Type B pancreatic cell (in vitro differentiated cells): Measurements from ENCODE around the gene ARHGAP31. TPM values are rescaled to one million over a fixed set of nuclear protein-coding genes. Genes with fewer than 3 reads are reported as not detected.
"Not testable (repeated sequence)": the region's sequence is repeated elsewhere in the genome, so short reads cannot be mapped to it uniquely, and the experiment has no call there.

Experiments
- DNase-seq: peaks from one replicate; pipeline ENCODE4 v3.0.0; 2021; ENCODE audit warnings: mixed read lengths; ENCODE audit not compliant: unreplicated experiment; ENCODE audit errors: extremely low spot score
- H3K27ac Mint-ChIP-seq: 2 replicates; pipeline ENCODE4 v1.8.0; 2021; ENCODE audit warnings: mild to moderate bottlenecking, mixed read lengths
- H3K27me3 Mint-ChIP-seq: 2 replicates; pipeline ENCODE4 v1.8.0; 2021; ENCODE audit warnings: mixed read lengths
- H3K36me3 Mint-ChIP-seq: 2 replicates; pipeline ENCODE4 v1.8.0; 2021; ENCODE audit warnings: mixed read lengths
- H3K4me1 Mint-ChIP-seq: one replicate; pipeline ENCODE4 v1.8.0; 2021; ENCODE audit warnings: mixed read lengths; ENCODE audit not compliant: unreplicated experiment
- H3K4me3 Mint-ChIP-seq: 2 replicates; pipeline ENCODE4 v1.8.0; 2021; ENCODE audit warnings: mild to moderate bottlenecking, mixed read lengths
- H3K9me3 Mint-ChIP-seq: 2 replicates; pipeline ENCODE4 v1.8.0; 2021; ENCODE audit warnings: mixed read lengths
- CTCF ChIP-seq: fragments of 200-600 bp; sonication (generic); conservative IDR thresholded peaks from 2 replicates; pipeline ENCODE4 v1.5.0; 2021; ENCODE audit warnings: antibody characterized with exemption, mild to moderate bottlenecking
- total RNA-seq: library from RNA; stranded (reverse); gene quantifications from 2 replicates; pipeline ENCODE4 v1.2.1, GENCODE V29; 2021; ENCODE audit warnings: low replicate concordance

Gene ARHGAP31
- total RNA-seq, 1 donor from 2014 or later = 17.3 TPM

DNA sequence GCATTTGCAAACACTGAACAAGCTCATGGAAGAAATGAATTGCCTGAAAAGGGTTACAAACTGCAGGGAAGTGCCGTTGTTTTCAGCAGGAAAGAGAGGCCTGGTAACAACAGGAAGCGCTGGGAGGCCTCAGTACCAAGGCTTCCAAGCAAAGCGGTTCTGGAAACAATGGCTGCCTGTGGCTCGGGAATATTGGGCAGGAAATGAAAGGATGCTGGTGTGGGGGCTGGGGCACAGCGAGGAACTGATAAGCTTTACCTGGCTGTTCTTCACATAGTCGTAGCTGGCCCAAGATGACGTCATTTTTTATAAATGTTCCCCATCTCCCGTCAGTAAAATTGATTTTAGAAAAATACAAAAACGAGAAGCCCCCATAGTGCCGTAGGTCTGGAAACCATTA, 55.9 kb downstream of the ARHGAP31 start:
- H3K4me3 Mint-ChIP-seq = peak overlapping the region; percentile 40
- H3K36me3 Mint-ChIP-seq = no peaks in the 10 kb centered on the region
- no peaks in the 10 kb centered on the region for H3K9me3 Mint-ChIP-seq
- TF ChIP-seq CTCF = no peak
- no peak for DNase-seq
- H3K27ac Mint-ChIP-seq = peak overlapping the region; percentile 78
- H3K27me3 Mint-ChIP-seq = no peaks in the 10 kb centered on the region
- peaks cover 57% of the 10 kb centered on the region for H3K4me1 Mint-ChIP-seq

GRCh38 chr3:119351581-119351980, 57.4 kb downstream of the ARHGAP31 start:
- no peak for TF ChIP-seq CTCF
- H3K27me3 Mint-ChIP-seq = no peaks in the 10 kb centered on the region
- H3K36me3 Mint-ChIP-seq = no peaks in the 10 kb centered on the region
- H3K4me3 Mint-ChIP-seq = no peak overlapping the region
- peaks cover 49% of the 10 kb centered on the region for H3K4me1 Mint-ChIP-seq
- DNase-seq = no peak
- H3K9me3 Mint-ChIP-seq = no peaks in the 10 kb centered on the region
- peak overlapping the region; percentile 61 for H3K27ac Mint-ChIP-seq

GRCh38 chr3:119352034-119352609, 57.9 kb downstream of the ARHGAP31 start:
- no peak for DNase-seq
- Mint-ChIP-seq H3K4me1 (peaks cover 48% of the 10 kb centered on the region), H3K36me3 (no peaks in the 10 kb centered on the region), H3K9me3 (no peaks in the 10 kb centered on the region), H3K4me3 (peak overlapping the region; percentile 28), H3K27ac (peak overlapping the region; percentile 67), H3K27me3 (no peaks in the 10 kb centered on the region)
- TF ChIP-seq CTCF = no peak

GRCh38 chr3:119352863-119353527, 58.8 kb downstream of the ARHGAP31 start:
- Mint-ChIP-seq H3K4me3 (no peak overlapping the region), H3K27ac (peak overlapping the region; percentile 67), H3K27me3 (no peaks in the 10 kb centered on the region), H3K9me3 (no peaks in the 10 kb centered on the region), H3K4me1 (peaks cover 53% of the 10 kb centered on the region), H3K36me3 (no peaks in the 10 kb centered on the region)
- no peak for DNase-seq
- peak; percentile 20 for TF ChIP-seq CTCF

- not testable (repeated sequence) for H3K4me3 Mint-ChIP-seq, H3K9me3 Mint-ChIP-seq, DNase-seq, H3K36me3 Mint-ChIP-seq, H3K27me3 Mint-ChIP-seq, H3K27ac Mint-ChIP-seq
- H3K4me1 Mint-ChIP-seq = peaks cover 53% of the 10 kb centered on the region
These were observed 61.4 kb downstream of the ARHGAP31 start for GRCh38 chr3:119355608-119356007.

- no peak for DNase-seq
- H3K27me3 Mint-ChIP-seq = no peaks in the 10 kb centered on the region
- no peak for TF ChIP-seq CTCF
- no peak overlapping the region for H3K27ac Mint-ChIP-seq
- H3K4me3 Mint-ChIP-seq = peak overlapping the region; percentile 4
- no peaks in the 10 kb centered on the region for H3K9me3 Mint-ChIP-seq
- no peaks in the 10 kb centered on the region for H3K36me3 Mint-ChIP-seq
- peaks cover 42% of the 10 kb centered on the region for H3K4me1 Mint-ChIP-seq
These were observed 62.5 kb downstream of the ARHGAP31 start for GRCh38 chr3:119356646-119357045.
